Skeletal muscle tissue (tissue), 4 donors: Measurements from ENCODE around the gene FOXL3. TPM values are rescaled to one million over a fixed set of nuclear protein-coding genes. Genes with fewer than 3 reads are reported as not detected.

ENCODE experiments used
- H3K27ac ChIP-seq: one replicate; pipeline ENCODE4 v1.7.0; 2013; ENCODE audit warnings: mild to moderate bottlenecking, low read depth, low read length, inconsistent platforms
- H3K27me3 ChIP-seq, 3 donors: one replicate each; pipeline ENCODE4 v1.7.0; 2013; ENCODE audit warnings: low read length in 3 of 3; ENCODE audit not compliant: control insufficient read depth in 3 of 3, insufficient read depth in 3 of 3
- H3K36me3 ChIP-seq, 3 donors: one replicate each; pipeline ENCODE4 v1.7.0; 2013; ENCODE audit warnings: low read length in 3 of 3; ENCODE audit not compliant: control insufficient read depth in 3 of 3, insufficient read depth in 3 of 3
- H3K4me1 ChIP-seq, 3 donors: one replicate each; pipeline ENCODE4 v1.7.0; 2013; ENCODE audit warnings: low read length in 3 of 3, mild to moderate bottlenecking in 3 of 3; ENCODE audit not compliant: control insufficient read depth in 3 of 3, insufficient read depth in 3 of 3
- H3K4me3 ChIP-seq, 3 donors: one replicate each; pipeline ENCODE4 v1.7.0; 2013; ENCODE audit warnings: low read length in 3 of 3
- H3K9ac ChIP-seq, 3 donors: one replicate each; pipeline ENCODE4 v1.7.0; 2013; ENCODE audit warnings: low read length in 3 of 3, mild to moderate bottlenecking in 3 of 3, moderate library complexity in 2 of 3, low read depth in 1 of 3
- H3K9me3 ChIP-seq, 3 donors: one replicate each; pipeline ENCODE4 v1.7.0; 2013; ENCODE audit warnings: low read length in 3 of 3; ENCODE audit not compliant: control insufficient read depth in 3 of 3
- total RNA-seq: library from RNA; depleted of rRNA; stranded (reverse); fragments of >200 nt; gene quantifications from one replicate; pipeline ENCODE4 v1.2.3, GENCODE V29; 2014
- donor health status: Osteomylitis.

The FOXL3 gene
- total RNA-seq, 1 donor from 2014 or later, result not detected

GRCh38 chr7:254337-255037, 35.5 kb upstream of the FOXL3 start:
- H3K27me3 ChIP-seq, result no peaks in the 10 kb centered on the region
- peaks cover 10 to 15% (median 10%) of the 10 kb centered on the region in 3 donors for H3K4me1 ChIP-seq
- H3K36me3 ChIP-seq, result peaks cover 31 to 62% (median 41%) of the 10 kb centered on the region in 3 donors

GRCh38 chr7:255038-255435, 34.9 kb upstream of the FOXL3 start:
- Histone ChIP-seq H3K9ac (no peak overlapping the region), H3K27me3 (no peaks in the 10 kb centered on the region), H3K9me3 (no peaks in the 10 kb centered on the region), H3K4me1 (peaks cover 10 to 15% (median 10%) of the 10 kb centered on the region in 3 donors), H3K27ac (no peak overlapping the region), H3K4me3 (no peak overlapping the region), H3K36me3 (peaks cover 32 to 62% (median 43%) of the 10 kb centered on the region in 3 donors)

More at GRCh38 chr7:254337-255037, 35.5 kb upstream of the FOXL3 start:
- Histone ChIP-seq H3K9me3 (no peaks in the 10 kb centered on the region), H3K9ac (no peak overlapping the region), H3K27ac (no peak overlapping the region), H3K4me3 (no peak overlapping the region)

- H3K9me3 ChIP-seq, result no peaks in the 10 kb centered on the region
- H3K36me3 ChIP-seq, result peaks cover 33 to 62% (median 48%) of the 10 kb centered on the region in 3 donors
- H3K27ac ChIP-seq, result no peak overlapping the region
- peaks cover 10 to 15% (median 10%) of the 10 kb centered on the region in 3 donors for H3K4me1 ChIP-seq
- H3K4me3 ChIP-seq, result no peak overlapping the region
- no peaks in the 10 kb centered on the region for H3K27me3 ChIP-seq
- H3K9ac ChIP-seq, result no peak overlapping the region
Measured at GRCh38 chr7:255721-256361, 34.1 kb upstream of the FOXL3 start.

- peaks cover 36 to 66% (median 49%) of the 10 kb centered on the region in 3 donors for H3K36me3 ChIP-seq
- H3K27me3 ChIP-seq, result no peaks in the 10 kb centered on the region
- H3K4me1 ChIP-seq, result peaks cover 10 to 15% (median 10%) of the 10 kb centered on the region in 3 donors
- no peaks in the 10 kb centered on the region for H3K9me3 ChIP-seq
- H3K27ac ChIP-seq, result no peak overlapping the region
- H3K9ac ChIP-seq, result no peak overlapping the region
- no peak overlapping the region for H3K4me3 ChIP-seq
Measured at GRCh38 chr7:256461-256940, 33.5 kb upstream of the FOXL3 start.

GRCh38 chr7:256981-257646, 32.9 kb upstream of the FOXL3 start:
- no peak overlapping the region for H3K4me3 ChIP-seq
- peaks cover 36 to 66% (median 50%) of the 10 kb centered on the region in 3 donors for H3K36me3 ChIP-seq
- H3K27me3 ChIP-seq, result no peaks in the 10 kb centered on the region
- no peaks in the 10 kb centered on the region for H3K9me3 ChIP-seq
- no peak overlapping the region for H3K27ac ChIP-seq
- no peak overlapping the region for H3K9ac ChIP-seq
- H3K4me1 ChIP-seq, result peaks cover 10 to 15% (median 10%) of the 10 kb centered on the region in 3 donors

GRCh38 chr7:257647-257992, 32.4 kb upstream of the FOXL3 start:
- Histone ChIP-seq H3K9me3 (peaks cover 0 to 2% (median 0%) of the 10 kb centered on the region in 3 donors), H3K27me3 (no peaks in the 10 kb centered on the region), H3K4me1 (peaks cover 7 to 13% (median 8%) of the 10 kb centered on the region in 3 donors), H3K27ac (no peak overlapping the region), H3K36me3 (peaks cover 36 to 65% (median 50%) of the 10 kb centered on the region in 3 donors), H3K9ac (no peak overlapping the region), H3K4me3 (no peak overlapping the region)

GRCh38 chr7:258476-259190, 31.3 kb upstream of the FOXL3 start:
- Histone ChIP-seq H3K9ac (no peak overlapping the region), H3K27me3 (no peaks in the 10 kb centered on the region), H3K27ac (no peak overlapping the region), H3K9me3 (peaks cover 0 to 2% (median 0%) of the 10 kb centered on the region in 3 donors), H3K4me3 (no peak overlapping the region), H3K4me1 (peaks cover 0 to 3% (median 0%) of the 10 kb centered on the region in 3 donors), H3K36me3 (peaks cover 36 to 59% (median 50%) of the 10 kb centered on the region in 3 donors)

GRCh38 chr7:259191-259505, 30.8 kb upstream of the FOXL3 start:
- H3K36me3 ChIP-seq, result peaks cover 36 to 58% (median 50%) of the 10 kb centered on the region in 3 donors

GRCh38 chr7:259751-260405, 30.1 kb upstream of the FOXL3 start:
- Histone ChIP-seq H3K27me3 (no peaks in the 10 kb centered on the region), H3K36me3 (peaks cover 36 to 53% (median 50%) of the 10 kb centered on the region in 3 donors), H3K9me3 (peaks cover 0 to 2% (median 0%) of the 10 kb centered on the region in 3 donors), H3K9ac (no peak overlapping the region), H3K4me3 (no peak overlapping the region), H3K4me1 (peaks cover 0 to 4% (median 0%) of the 10 kb centered on the region in 3 donors), H3K27ac (no peak overlapping the region)

More at GRCh38 chr7:259191-259505, 30.8 kb upstream of the FOXL3 start:
- H3K4me3 ChIP-seq, result no peak overlapping the region
- no peak overlapping the region for H3K9ac ChIP-seq
- no peaks in the 10 kb centered on the region for H3K27me3 ChIP-seq
- no peak overlapping the region for H3K27ac ChIP-seq
- peaks cover 0 to 2% (median 0%) of the 10 kb centered on the region in 3 donors for H3K9me3 ChIP-seq
- H3K4me1 ChIP-seq, result no peaks in the 10 kb centered on the region
